Panc1 (cell line): Measurements from ENCODE around the gene CTDSP2. TPM values are rescaled to one million over a fixed set of nuclear protein-coding genes. Genes with fewer than 3 reads are reported as not detected.

Experiments
- ATAC-seq: fragments of 200-7000 bp; cut with Tn5 transposase; 2 replicates; pipeline ENCODE4 v1.9.1; 2020; ENCODE audit warnings: mild to moderate bottlenecking, moderate library complexity
- BruUV-seq: library from RNA; stranded (reverse); fragments of 400-500 nt; replicated peaks from 2 replicates; lab custom pipeline; 2021; lab: Mats Ljungman, UMichigan
- CTCF ChIA-PET: fragments of 300-600 bp; sonication (Branson Sonifier 250); formaldehyde crosslinking; loops from one replicate; lab custom pipeline; 2022; ENCODE audit warnings: antibody characterized with exemption; lab: Charles Lee
- POLR2A ChIA-PET: fragments of 300-600 bp; sonication (Branson Sonifier 250); formaldehyde crosslinking; loops from one replicate; lab custom pipeline; 2022; ENCODE audit warnings: antibody characterized with exemption; lab: Charles Lee
- DNase-seq: peaks from one replicate; pipeline ENCODE4 v3.0.0-alpha.2; 2010; ENCODE audit warnings: low read depth, low spot score
- H3K27ac ChIP-seq: 2 replicates; pipeline ENCODE4 v1.5.1; 2011; ENCODE audit warnings: mild to moderate bottlenecking, low read length, inconsistent platforms
- H3K27me3 ChIP-seq: fragments of 200-500 bp; sonication (Bioruptor generic); 2 replicates; pipeline ENCODE4 v1.6.0; 2014; ENCODE audit warnings: low read length, inconsistent platforms; ENCODE audit not compliant: control insufficient read depth, insufficient read depth
- H3K36me3 ChIP-seq: fragments of 200-500 bp; sonication (Bioruptor generic); 2 replicates; pipeline ENCODE4 v1.5.1; 2014; ENCODE audit warnings: inconsistent platforms, mild to moderate bottlenecking, low read length, moderate library complexity; ENCODE audit not compliant: control insufficient read depth, insufficient read depth
- H3K4me1 ChIP-seq: 2 replicates; pipeline ENCODE4 v1.5.1; 2011; ENCODE audit warnings: inconsistent platforms, mild to moderate bottlenecking, low read length, moderate library complexity; ENCODE audit not compliant: control insufficient read depth, insufficient read depth
- H3K4me3 ChIP-seq, 2 experiments: 2 replicates each; pipeline ENCODE4 v1.5.1; 2011 to 2012; ENCODE audit warnings: low read depth in 2 of 2, low read length in 2 of 2, mild to moderate bottlenecking in 2 of 2, inconsistent platforms in 1 of 2, moderate library complexity in 1 of 2
- H3K9me3 ChIP-seq: fragments of 200-500 bp; sonication (Bioruptor generic); 2 replicates; pipeline ENCODE4 v1.5.1; 2014; ENCODE audit warnings: low read depth, mild to moderate bottlenecking, inconsistent platforms, low read length, moderate library complexity; ENCODE audit not compliant: control insufficient read depth, insufficient read depth
- CTCF ChIP-seq: fragments of 450-650 bp; IDR thresholded peaks from 2 replicates; pipeline ENCODE4 v1.5.1; 2017; ENCODE audit warnings: mild to moderate bottlenecking
- POLR2AphosphoS5 ChIP-seq: IDR thresholded peaks from 2 replicates; pipeline ENCODE4 v1.6.1; 2012; ENCODE audit warnings: mild to moderate bottlenecking, low read depth, low read length, moderate library complexity
- REST ChIP-seq, 2 experiments: IDR thresholded peaks; 2 replicates each; pipeline ENCODE4 v1.6.1; 2011 to 2012; ENCODE audit warnings: low read depth in 2 of 2, control low read depth in 1 of 2, low read length in 1 of 2, mild to moderate bottlenecking in 1 of 2, moderate library complexity in 1 of 2; ENCODE audit not compliant: insufficient read depth in 1 of 2
- SIN3A ChIP-seq: IDR thresholded peaks from 2 replicates; pipeline ENCODE4 v1.6.1; 2012; ENCODE audit warnings: low read depth, mild to moderate bottlenecking, low read length, moderate library complexity, borderline replicate concordance; ENCODE audit not compliant: insufficient read depth
- TCF7L2 ChIP-seq: IDR thresholded peaks from 2 replicates; pipeline ENCODE4 v1.6.1; 2011; ENCODE audit warnings: mild to moderate bottlenecking, low read depth, low read length, inconsistent platforms
- in situ Hi-C: cut with HindIII; loops from 2 replicates; pipeline ENCODE4 v1.10.0; 2016; ENCODE audit warnings: low sequenced_read_pairs, low pct_unique_long_range_greater_than_20kb
- intact Hi-C: fragments of 100-400 bp; cut with micrococcal nuclease; formaldehyde crosslinking; loops from one replicate; pipeline ENCODE4 v1.10.0; 2022; ENCODE audit not compliant: unreplicated experiment
- total RNA-seq: library from RNA; stranded (reverse); gene quantifications from one replicate; pipeline ENCODE4 v1.2.1, GENCODE V29; 2021; ENCODE audit not compliant: unreplicated experiment

The CTDSP2 gene
- total RNA-seq, 1 experiment from 2014 or later, result 120 TPM

GRCh38 chr12:57772429-57773322 lies 73.9 kb downstream of the CTDSP2 start, which contains the start of gene EEF1AKMT3:
Gene EEF1AKMT3 (plus strand): TSS chr12:57772614. CDS start chr12:57772725, 111 bp downstream.
- POLR2A ChIA-PET, result interaction anchor here (0.6 kb wide), 1 partner anchor 132 kb away, joined by 9 read pairs; no protein-coding TSS in a partner anchor
- in situ Hi-C loops, result no loop called here

More at GRCh38 chr12:57772429-57773322, 73.9 kb downstream of the CTDSP2 start, which contains the start of gene EEF1AKMT3:
- Histone ChIP-seq H3K9me3 (no peaks in the 10 kb centered on the region), H3K27ac (peak within 1 kb of the TSS; percentile 96), H3K36me3 (peaks cover 2% of the 10 kb centered on the region; the same call in 1 of the 2 replicates), H3K4me1 (peaks cover 6% of the 10 kb centered on the region), H3K4me3 (peak within 1 kb of the TSS; percentile 81 to 94), H3K27me3 (no peaks in the 10 kb centered on the region)
- peak; percentile 77 for ATAC-seq
- BruUV-seq, result no TSS peak
- CTCF ChIA-PET, result no interaction called here
- TF ChIP-seq SIN3A (no peak), POLR2AphosphoS5 (no peak), TCF7L2 (no peak), CTCF (no peak), REST (IDR thresholded peaks at IDR 0.05; ENCODE audit: insufficient read depth in 1 of 2, low read depth in 2 of 2, low read length in 1 of 2) (no peak)
- no peak for DNase-seq
- intact Hi-C loops, result no loop called here
